Retinal pigment epithelial cell (primary cell): ENCODE results near the gene COTL1.

Experiments
- DNase-seq: peaks from one replicate; pipeline ENCODE4 v3.0.0-alpha.2; 2010; ENCODE audit warnings: low read depth
- H3K4me3 ChIP-seq: 2 replicates; pipeline ENCODE4 v1.5.1; 2011; ENCODE audit warnings: mild to moderate bottlenecking, low read length, control low read depth, moderate library complexity
- CTCF ChIP-seq: conservative IDR thresholded peaks from 2 replicates; pipeline ENCODE4 v1.5.1; 2011; ENCODE audit warnings: low read depth, low read length, control low read depth, inconsistent platforms

The COTL1 gene

GRCh38 chr16:84557504-84557903 lies 60.4 kb downstream of the COTL1 start:
- TF ChIP-seq CTCF, result no peak
- DNase-seq, result no peak
- no peak overlapping the region for H3K4me3 ChIP-seq

DNA sequence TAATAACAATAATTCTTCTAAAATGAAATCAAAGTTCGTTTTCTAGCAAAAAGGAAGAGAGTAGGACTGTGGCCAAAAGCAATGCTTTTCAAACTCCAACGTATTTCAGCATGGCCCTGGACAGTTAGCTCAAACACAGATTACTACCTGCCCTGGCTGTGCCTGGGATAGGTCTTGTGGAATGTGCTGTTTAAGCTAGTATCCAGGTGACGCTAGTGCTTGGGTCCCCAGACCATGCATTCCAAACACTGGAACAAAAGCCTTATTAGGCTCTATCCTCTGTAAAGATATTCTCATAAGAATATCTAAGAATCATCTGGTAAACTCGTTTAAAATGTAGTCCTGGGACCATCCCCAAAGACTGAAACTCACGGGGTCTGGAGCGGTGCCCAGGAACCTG lies 60.8 kb downstream of the COTL1 start:
- DNase-seq, result no peak
- TF ChIP-seq CTCF, result no peak
- no peak overlapping the region for H3K4me3 ChIP-seq

DNA sequence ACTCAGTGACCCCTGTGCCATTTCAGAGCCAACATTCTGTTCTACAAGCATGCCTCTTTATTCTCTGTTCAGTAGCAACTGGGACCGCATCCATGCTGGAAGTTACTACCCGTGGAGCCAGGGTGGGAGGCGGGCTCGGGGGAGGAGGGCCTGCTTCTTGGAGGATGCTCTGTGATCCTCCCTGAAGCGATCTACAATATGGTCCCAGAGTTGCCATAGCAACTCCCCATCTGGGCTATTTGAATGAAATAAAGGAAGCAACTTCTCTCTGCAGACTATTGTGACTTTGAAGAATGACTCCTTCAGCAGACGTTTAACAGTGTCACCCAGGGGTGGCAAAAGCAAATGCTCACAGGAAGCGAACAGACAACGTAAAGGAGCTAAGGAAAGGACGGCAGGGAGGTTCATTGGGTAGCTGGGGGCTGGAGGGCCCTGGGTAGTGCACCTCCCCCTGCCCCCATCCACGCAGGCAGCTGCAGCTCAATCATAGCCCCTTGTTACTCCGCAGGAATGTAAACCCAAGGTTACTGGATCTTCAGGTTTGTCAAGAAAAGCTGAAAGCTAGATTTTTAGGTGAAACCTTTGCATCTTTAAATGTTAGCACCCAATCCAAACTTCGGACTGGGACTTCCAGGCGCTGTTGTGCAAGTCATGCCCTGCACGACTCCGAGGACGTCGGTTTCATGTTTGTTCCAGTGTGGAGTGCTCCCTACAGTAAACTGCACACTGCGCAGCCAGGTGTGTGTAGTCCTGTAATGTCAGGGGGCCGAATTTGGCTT lies 62.3 kb downstream of the COTL1 start:
- DNase-seq, result no peak
- no peak for TF ChIP-seq CTCF
- H3K4me3 ChIP-seq, result no peak overlapping the region

GRCh38 chr16:84554627-84555328 lies 63.1 kb downstream of the COTL1 start:
- DNase-seq, result no peak
- TF ChIP-seq CTCF, result no peak
- H3K4me3 ChIP-seq, result no peak overlapping the region

DNA sequence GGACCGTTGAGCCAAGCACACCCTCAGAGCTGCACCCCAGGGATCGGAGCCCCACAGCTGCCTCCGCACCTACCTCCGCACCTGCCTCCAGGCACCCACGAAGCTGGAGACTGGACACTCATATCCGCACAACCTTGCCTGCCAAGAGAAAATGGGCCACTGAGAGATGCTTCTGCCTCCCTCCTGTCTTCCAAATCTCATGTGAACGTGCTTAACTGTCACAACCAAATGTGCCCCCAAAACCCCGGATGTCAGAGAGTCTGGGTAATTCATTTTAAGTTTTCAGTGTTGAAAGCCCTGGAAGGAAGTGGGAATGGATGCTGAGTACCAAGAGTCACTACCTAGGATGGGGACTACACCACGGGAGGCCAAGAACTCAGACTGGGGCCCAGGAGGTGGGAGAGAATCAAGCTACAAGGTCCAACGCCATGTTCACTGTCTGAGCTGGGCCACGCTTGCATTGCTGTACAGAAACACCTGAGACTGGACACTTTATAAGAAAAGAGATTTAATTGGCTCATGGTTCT lies 63.9 kb downstream of the COTL1 start:
- DNase-seq, result no peak
- TF ChIP-seq CTCF, result no peak
- H3K4me3 ChIP-seq, result no peak overlapping the region

DNA sequence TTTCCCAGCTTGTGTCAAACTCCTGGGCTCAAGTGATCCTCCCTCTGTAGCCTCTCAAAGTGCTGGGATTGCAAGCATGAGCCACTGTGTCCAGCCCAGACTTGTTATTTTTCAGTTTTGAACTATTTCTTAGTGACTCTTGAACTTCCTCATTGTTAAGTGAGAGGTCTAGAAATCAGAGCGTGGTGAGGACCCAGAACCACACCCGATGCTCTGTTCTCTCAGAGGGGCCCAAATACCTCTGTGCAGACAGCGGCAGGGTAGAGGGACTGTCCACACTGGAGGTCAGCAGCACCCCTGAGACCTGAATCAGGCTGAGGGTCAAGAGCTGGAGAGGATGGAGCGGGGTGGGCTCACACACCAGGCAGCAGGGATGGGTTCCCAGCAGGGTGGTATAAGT lies 65.7 kb downstream of the COTL1 start:
- DNase-seq, result no peak
- no peak for TF ChIP-seq CTCF
- no peak overlapping the region for H3K4me3 ChIP-seq
